Measurements from ENCODE around the gene INSM2. TPM values are rescaled to one million over a fixed set of nuclear protein-coding genes. Genes with fewer than 3 reads are reported as not detected.

Gene INSM2
- total and polyA plus RNA-seq, 10 donors, result 0.03 to 0.52 (median 0.12) TPM; not detected in 6

DNA sequence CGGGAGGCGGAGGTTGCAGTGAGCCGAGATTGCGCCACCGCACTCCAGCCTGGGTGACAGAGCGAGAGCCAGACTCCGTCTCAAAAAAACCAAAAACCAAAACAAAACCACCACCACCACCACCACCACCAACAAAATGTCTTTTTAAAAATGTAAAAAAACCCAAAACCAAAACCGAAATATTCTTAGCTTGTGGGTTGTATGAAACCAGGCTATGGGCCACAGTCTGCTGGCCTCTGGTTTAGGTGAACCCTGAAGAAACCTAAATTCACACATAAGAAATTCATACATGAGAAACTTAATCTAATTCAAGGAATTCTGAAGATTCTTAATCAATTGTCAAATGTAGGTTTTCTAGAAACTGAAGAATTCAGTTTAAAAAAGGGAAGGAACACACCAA, 37.6 kb downstream of the INSM2 start:
- no peaks in the 10 kb centered on the region for H3K4me1 ChIP-seq
- no peaks in the 10 kb centered on the region for H3K27me3 ChIP-seq (replicated peaks in 1 of 7)
- DNase-seq, result no peak
- no peak overlapping the region for H3K4me3 ChIP-seq
- intact Hi-C loops (cut with DNase I; ENCODE audit: low total_unique reads), result no loop called here
- H3K27ac ChIP-seq, result no peak overlapping the region
- TF ChIP-seq POLR2A (IDR thresholded peaks at IDR 0.05), result no peak
- TF ChIP-seq, protein P1, sequence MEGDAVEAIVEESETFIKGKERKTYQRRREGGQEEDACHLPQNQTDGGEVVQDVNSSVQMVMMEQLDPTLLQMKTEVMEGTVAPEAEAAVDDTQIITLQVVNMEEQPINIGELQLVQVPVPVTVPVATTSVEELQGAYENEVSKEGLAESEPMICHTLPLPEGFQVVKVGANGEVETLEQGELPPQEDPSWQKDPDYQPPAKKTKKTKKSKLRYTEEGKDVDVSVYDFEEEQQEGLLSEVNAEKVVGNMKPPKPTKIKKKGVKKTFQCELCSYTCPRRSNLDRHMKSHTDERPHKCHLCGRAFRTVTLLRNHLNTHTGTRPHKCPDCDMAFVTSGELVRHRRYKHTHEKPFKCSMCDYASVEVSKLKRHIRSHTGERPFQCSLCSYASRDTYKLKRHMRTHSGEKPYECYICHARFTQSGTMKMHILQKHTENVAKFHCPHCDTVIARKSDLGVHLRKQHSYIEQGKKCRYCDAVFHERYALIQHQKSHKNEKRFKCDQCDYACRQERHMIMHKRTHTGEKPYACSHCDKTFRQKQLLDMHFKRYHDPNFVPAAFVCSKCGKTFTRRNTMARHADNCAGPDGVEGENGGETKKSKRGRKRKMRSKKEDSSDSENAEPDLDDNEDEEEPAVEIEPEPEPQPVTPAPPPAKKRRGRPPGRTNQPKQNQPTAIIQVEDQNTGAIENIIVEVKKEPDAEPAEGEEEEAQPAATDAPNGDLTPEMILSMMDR (IDR thresholded peaks at IDR 0.05 in 8 of 11, conservative IDR thresholded peaks at IDR 0.05 in 3 of 11), result no peak
- no peak for TF ChIP-seq POLR2AphosphoS5 (IDR thresholded peaks at IDR 0.05)
- H3K9me3 ChIP-seq, result no peaks in the 10 kb centered on the region
- H3K36me3 ChIP-seq, result peaks cover 0 to 45% (median 5%) of the 10 kb centered on the region in 6 donors
- WGBS, 5 donors, result 92 to 97% (median 95%) methylated on average over 8 of the region's 8 CpGs

DNA sequence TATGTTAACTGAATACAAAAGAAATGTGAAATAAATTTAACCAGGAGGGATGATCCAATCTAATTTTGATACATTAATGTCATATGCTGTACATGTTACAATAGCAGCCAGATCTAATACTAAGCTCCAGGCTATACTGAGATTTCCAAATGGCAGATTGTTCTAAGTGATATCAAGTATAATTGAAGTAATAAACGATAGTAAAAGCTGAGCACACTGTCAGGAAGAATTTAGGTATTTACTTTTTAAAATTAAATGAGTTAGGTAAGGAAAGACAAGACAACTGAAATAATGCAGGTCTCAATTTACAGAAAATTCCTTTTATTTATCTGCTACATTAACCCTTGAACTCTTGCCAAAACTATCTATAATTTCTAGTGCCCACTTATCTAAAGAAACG, 39.9 kb downstream of the INSM2 start:
- WGBS, 5 donors, result 83 to 95% (median 88%) methylated on average over 2 of the region's 2 CpGs
- no peaks in the 10 kb centered on the region for H3K27me3 ChIP-seq (replicated peaks in 1 of 7)
- H3K4me3 ChIP-seq, result no peak overlapping the region
- TF ChIP-seq POLR2AphosphoS5 (IDR thresholded peaks at IDR 0.05), result no peak
- no peak for TF ChIP-seq POLR2A (IDR thresholded peaks at IDR 0.05)
- TF ChIP-seq, protein P1 (IDR thresholded peaks at IDR 0.05 in 8 of 11, conservative IDR thresholded peaks at IDR 0.05 in 3 of 11), result no peak
- DNase-seq, result no peak
- intact Hi-C loops (cut with DNase I; ENCODE audit: low total_unique reads), result no loop called here
- H3K4me1 ChIP-seq, result no peaks in the 10 kb centered on the region
- no peak overlapping the region for H3K27ac ChIP-seq
- H3K9me3 ChIP-seq, result no peaks in the 10 kb centered on the region
- peaks cover 0 to 40% (median 5%) of the 10 kb centered on the region in 6 donors for H3K36me3 ChIP-seq

DNA sequence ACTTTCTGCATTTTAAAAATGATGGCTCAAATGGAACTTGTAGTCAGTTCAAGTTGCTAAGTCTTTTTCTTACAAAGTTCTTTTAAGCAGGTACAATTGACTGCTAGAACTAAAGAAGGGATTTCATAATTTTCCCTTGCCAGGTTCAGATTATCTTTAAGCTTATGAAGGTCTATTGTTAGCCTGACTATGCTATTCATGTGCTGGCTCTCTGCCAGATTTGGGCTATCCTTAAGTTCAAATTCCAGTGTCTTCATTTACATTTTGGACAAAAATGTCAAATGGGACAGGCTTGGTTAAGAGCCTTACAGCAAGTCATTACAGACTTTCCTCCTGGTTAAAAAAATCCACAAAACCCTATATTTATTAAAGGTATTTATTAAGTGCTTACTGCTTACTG, 42.3 kb downstream of the INSM2 start:
- no peak overlapping the region for H3K4me3 ChIP-seq
- intact Hi-C loops (cut with DNase I; ENCODE audit: low total_unique reads), result no loop called here
- no peak for DNase-seq
- H3K36me3 ChIP-seq, result peaks cover 0 to 24% (median 2%) of the 10 kb centered on the region in 6 donors
- H3K9me3 ChIP-seq, result no peaks in the 10 kb centered on the region
- no peak for TF ChIP-seq POLR2A (IDR thresholded peaks at IDR 0.05)
- TF ChIP-seq, protein P1 (IDR thresholded peaks at IDR 0.05 in 8 of 11, conservative IDR thresholded peaks at IDR 0.05 in 3 of 11), result no peak
- no peak for TF ChIP-seq POLR2AphosphoS5 (IDR thresholded peaks at IDR 0.05)
- H3K27ac ChIP-seq, result no peak overlapping the region
- no peaks in the 10 kb centered on the region for H3K27me3 ChIP-seq (replicated peaks in 1 of 7)
- no peaks in the 10 kb centered on the region for H3K4me1 ChIP-seq

DNA sequence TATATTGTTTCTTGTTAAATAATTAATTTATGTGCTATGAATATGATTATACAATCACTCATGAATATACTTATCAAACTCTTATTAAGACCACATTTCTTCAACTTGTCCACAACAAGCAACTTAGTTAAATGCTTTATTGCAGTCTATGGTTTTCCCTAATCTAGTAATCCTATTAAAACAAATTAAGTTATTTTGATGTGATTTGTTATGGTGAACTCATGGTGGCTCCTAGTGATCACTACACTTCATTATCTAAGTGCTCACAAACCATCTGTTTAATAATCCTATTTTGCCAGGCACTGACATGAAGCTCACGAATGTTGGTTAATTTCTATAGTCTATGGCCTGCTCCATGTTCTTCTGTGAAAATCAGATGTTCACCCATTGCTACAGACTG, 42.9 kb downstream of the INSM2 start:
- Histone ChIP-seq H3K4me1 (no peaks in the 10 kb centered on the region), H3K9me3 (no peaks in the 10 kb centered on the region), H3K27ac (no peak overlapping the region), H3K36me3 (peaks cover 0 to 18% (median 2%) of the 10 kb centered on the region in 6 donors), H3K27me3 (replicated peaks in 1 of 7) (no peaks in the 10 kb centered on the region), H3K4me3 (no peak overlapping the region)
- TF ChIP-seq POLR2AphosphoS5 (IDR thresholded peaks at IDR 0.05) (no peak), POLR2A (IDR thresholded peaks at IDR 0.05) (no peak)
- TF ChIP-seq, protein P1 (IDR thresholded peaks at IDR 0.05 in 8 of 11, conservative IDR thresholded peaks at IDR 0.05 in 3 of 11), result no peak
- 94 to 100% (median 97%) methylated on average over 1 of the region's 1 CpG for WGBS, 5 donors
- no peak for DNase-seq
- intact Hi-C loops (cut with DNase I; ENCODE audit: low total_unique reads), result no loop called here

Measured in spleen (tissue), 11 donors.